GM15510 (cell line): Measurements from ENCODE around the gene TPST2.

Experiments used
- POLR2A ChIP-seq: IDR thresholded peaks from 3 replicates; pipeline ENCODE4 v1.6.1; 2011; ENCODE audit warnings: borderline replicate concordance; ENCODE audit not compliant: insufficient read length; ENCODE audit errors: extremely low read depth

Gene TPST2

GRCh38 chr22:26479043-26479791, 110.7 kb downstream of the TPST2 start:
- TF ChIP-seq POLR2A: no peak

DNA sequence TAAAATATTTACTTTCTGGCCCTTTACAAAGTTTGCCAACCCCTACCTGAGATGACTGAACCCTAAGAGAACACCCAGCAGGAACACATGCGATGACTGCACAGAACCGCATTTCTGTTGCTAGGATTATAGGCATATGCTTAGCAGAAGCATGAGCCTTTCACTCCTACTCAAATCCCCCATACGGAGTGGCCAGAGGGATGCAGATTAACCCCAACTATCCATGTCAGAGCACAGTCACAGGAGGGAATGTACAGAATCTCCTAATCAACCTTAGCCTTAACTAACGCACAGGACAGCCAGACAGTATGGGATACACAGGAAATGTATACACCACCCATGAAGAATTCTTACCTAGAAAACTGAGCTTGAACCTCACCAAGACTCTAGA, 112.6 kb downstream of the TPST2 start:
- TF ChIP-seq POLR2A: no peak

GRCh38 chr22:26476705-26477340, 113.1 kb downstream of the TPST2 start:
- TF ChIP-seq POLR2A: no peak

GRCh38 chr22:26474682-26475081, 115.2 kb downstream of the TPST2 start:
- no peak for TF ChIP-seq POLR2A
